GM23338 (cell line): Measurements from ENCODE around the gene RBM38. TPM values are rescaled to one million over a fixed set of nuclear protein-coding genes. Genes with fewer than 3 reads are reported as not detected.
"Not testable (repeated sequence)": the region's sequence is repeated elsewhere in the genome, so short reads cannot be mapped to it uniquely, and the experiment has no call there.

Experiments
- ATAC-seq: fragments of 200-7000 bp; cut with Tn5 transposase; 3 replicates; pipeline ENCODE4 v1.9.1; 2020
- DNase-seq: peaks from one replicate; pipeline ENCODE4 v3.0.0-alpha.2; 2015; ENCODE audit warnings: low spot score
- H2AFZ ChIP-seq: fragments of 200-600 bp; sonication (generic); 2 replicates; pipeline ENCODE4 v1.8.0; 2016; ENCODE audit warnings: antibody characterized with exemption, mild to moderate bottlenecking, moderate library complexity
- H3F3A ChIP-seq: fragments of 200-600 bp; sonication (generic); replicated peaks from 2 replicates; pipeline ENCODE4 v1.8.0; 2017; ENCODE audit warnings: antibody characterized with exemption, mixed run types, low read depth
- H3K27ac ChIP-seq: fragments of 200-600 bp; sonication (generic); 2 replicates; pipeline ENCODE4 v1.6.1; 2016; ENCODE audit warnings: low read depth
- H3K27me3 ChIP-seq: fragments of 200-600 bp; sonication (generic); 2 replicates; pipeline ENCODE4 v1.8.0; 2016; ENCODE audit warnings: mild to moderate bottlenecking, mixed run types, moderate library complexity; ENCODE audit not compliant: insufficient read depth
- H3K36me3 ChIP-seq: fragments of 200-600 bp; sonication (generic); 2 replicates; pipeline ENCODE4 v1.8.0; 2016; ENCODE audit warnings: mild to moderate bottlenecking; ENCODE audit not compliant: insufficient read depth
- H3K4me1 ChIP-seq: fragments of 200-600 bp; sonication (generic); 2 replicates; pipeline ENCODE4 v1.8.0; 2016; ENCODE audit warnings: mild to moderate bottlenecking, moderate library complexity; ENCODE audit not compliant: insufficient read depth
- H3K4me2 ChIP-seq: fragments of 200-600 bp; sonication (generic); 2 replicates; pipeline ENCODE4 v1.7.1; 2017; ENCODE audit warnings: mixed run types
- H3K4me3 ChIP-seq: fragments of 200-600 bp; sonication (generic); 2 replicates; pipeline ENCODE4 v1.6.1; 2016; ENCODE audit warnings: mixed run types
- H3K79me2 ChIP-seq: fragments of 200-600 bp; sonication (generic); replicated peaks from 2 replicates; pipeline ENCODE4 v1.8.0; 2017; ENCODE audit warnings: mild to moderate bottlenecking; ENCODE audit not compliant: insufficient read depth
- H3K9me2 ChIP-seq: fragments of 200-600 bp; sonication (generic); 2 replicates; pipeline ENCODE4 v1.8.0; 2017; ENCODE audit not compliant: insufficient read depth
- H4K20me1 ChIP-seq: fragments of 200-600 bp; sonication (generic); replicated peaks from 2 replicates; pipeline ENCODE4 v1.8.0; 2017; ENCODE audit warnings: mild to moderate bottlenecking; ENCODE audit not compliant: insufficient read depth
- H3K27ac Mint-ChIP-seq: 2 replicates; pipeline ENCODE4 v1.8.0; 2020; ENCODE audit warnings: inconsistent platforms, mild to moderate bottlenecking, moderate library complexity, mixed read lengths
- H3K27me3 Mint-ChIP-seq: 3 replicates; pipeline ENCODE4 v1.8.0; 2022; ENCODE audit warnings: low read depth, mild to moderate bottlenecking, moderate library complexity, mixed read lengths, inconsistent platforms; ENCODE audit not compliant: insufficient read depth, poor library complexity
- H3K36me3 Mint-ChIP-seq: 3 replicates; pipeline ENCODE4 v1.8.0; 2021; ENCODE audit warnings: low read depth, mild to moderate bottlenecking, inconsistent platforms, moderate library complexity, mixed read lengths
- H3K4me1 Mint-ChIP-seq: 3 replicates; pipeline ENCODE4 v1.8.0; 2020; ENCODE audit warnings: mild to moderate bottlenecking, inconsistent platforms, mixed read lengths
- H3K4me3 Mint-ChIP-seq: 3 replicates; pipeline ENCODE4 v1.8.0; 2021; ENCODE audit warnings: moderate library complexity, mild to moderate bottlenecking, inconsistent platforms, mixed read lengths
- H3K9me3 Mint-ChIP-seq: 3 replicates; pipeline ENCODE4 v1.8.0; 2020; ENCODE audit warnings: moderate library complexity, mild to moderate bottlenecking, inconsistent platforms, mixed read lengths
- CREB1 ChIP-seq: fragments of 250-450 bp; sonication (Bioruptor Pico); IDR thresholded peaks from 2 replicates; pipeline ENCODE4 v1.5.0; 2020; ENCODE audit warnings: low read depth, mild to moderate bottlenecking, moderate library complexity
- CTCF ChIP-seq, 2 experiments: fragments of 200-600 bp in 1 of 2; sonication (generic) in 1 of 2; conservative IDR thresholded peaks; 2 replicates each; pipeline versions ENCODE4 v1.5.1 to v1.6.1; 2016 to 2017; ENCODE audit warnings: antibody characterized with exemption in 2 of 2, low read depth in 2 of 2, mild to moderate bottlenecking in 2 of 2, moderate library complexity in 1 of 2
- NANOG ChIP-seq: IDR thresholded peaks from 2 replicates; pipeline ENCODE4 v1.6.1; 2016; ENCODE audit warnings: antibody characterized with exemption, borderline replicate concordance
- ZNF114 ChIP-seq: fragments of 250-450 bp; sonication (Bioruptor Pico); IDR thresholded peaks from 2 replicates; pipeline ENCODE4 v1.5.0; 2020; ENCODE audit warnings: mild to moderate bottlenecking, moderate library complexity
- ZNF331 ChIP-seq: fragments of 250-450 bp; sonication (Bioruptor Pico); IDR thresholded peaks from 2 replicates; pipeline ENCODE4 v1.5.0; 2020; ENCODE audit warnings: low read depth, mild to moderate bottlenecking, moderate library complexity
- ZNF462 ChIP-seq: fragments of 250-450 bp; sonication (Bioruptor Pico); IDR thresholded peaks from 2 replicates; pipeline ENCODE4 v1.5.0; 2020; ENCODE audit warnings: mild to moderate bottlenecking, moderate library complexity
- polyA plus RNA-seq: library from polyadenylated mRNA; unstranded; fragments of >200 nt; fragmentation: Nextera tagmentation; extraction: Ambion mirVana; gene quantifications from 2 replicates; pipeline ENCODE4 v1.2.1, GENCODE V29; 2016
- total RNA-seq: library from RNA; depleted of rRNA; stranded (reverse); fragments of >200 nt; shearing (Covaris generic); gene quantifications from 2 replicates; pipeline ENCODE4 v1.2.3, GENCODE V29; 2014
- TF ChIP-seq, protein P1 (sequence below): IDR thresholded peaks from one replicate; pipeline ENCODE4 v1.6.1; 2018; ENCODE audit warnings: antibody characterized with exemption; ENCODE audit not compliant: unreplicated experiment

RBM38 gene
- total and polyA plus RNA-seq, 2 experiments from 2014 or later = 22.9 to 80.5 TPM

- H3K79me2 ChIP-seq, H3K4me3 Mint-ChIP-seq, DNase-seq, H3K4me2 ChIP-seq, H2AFZ ChIP-seq, H3K27ac Mint-ChIP-seq, H3K4me3 ChIP-seq, H3K36me3 ChIP-seq, H3K27me3 ChIP-seq, H3K27ac ChIP-seq, H3K4me1 ChIP-seq, ATAC-seq, H3K9me2 ChIP-seq, H3K36me3 Mint-ChIP-seq, H3K9me3 Mint-ChIP-seq, H3K27me3 Mint-ChIP-seq, H4K20me1 ChIP-seq, H3F3A ChIP-seq: not testable (repeated sequence)
- H3K4me1 Mint-ChIP-seq = peaks cover 15% of the 10 kb centered on the region
These were observed 39.0 kb downstream of the RBM38 start for GRCh38 chr20:57430201-57430596.

GRCh38 chr20:57431539-57431835 is 40.3 kb downstream of the RBM38 start:
- H3K36me3 Mint-ChIP-seq = no peaks in the 10 kb centered on the region
- Histone ChIP-seq H4K20me1 (no peaks in the 10 kb centered on the region), H2AFZ (no peak overlapping the region), H3K27me3 (no peaks in the 10 kb centered on the region), H3K27ac (no peak overlapping the region), H3K4me2 (no peak overlapping the region), H3K79me2 (no peaks in the 10 kb centered on the region), H3K9me2 (no peaks in the 10 kb centered on the region), H3F3A (no peaks in the 10 kb centered on the region), H3K36me3 (no peaks in the 10 kb centered on the region), H3K4me1 (no peaks in the 10 kb centered on the region), H3K4me3 (no peak overlapping the region)
- peaks cover 6% of the 10 kb centered on the region for H3K27me3 Mint-ChIP-seq
- no peaks in the 10 kb centered on the region for H3K9me3 Mint-ChIP-seq
- no peak for DNase-seq
- H3K4me1 Mint-ChIP-seq = peaks cover 17% of the 10 kb centered on the region
- no peak for TF ChIP-seq CREB1 (CRISPR knock-in tag)
- no peak for TF ChIP-seq NANOG
- no peak for TF ChIP-seq ZNF462 (CRISPR knock-in tag)
- no peak for TF ChIP-seq CTCF (conservative IDR thresholded peaks at IDR 0.05; ENCODE audit: low read depth in 2 of 2)
- TF ChIP-seq ZNF114 (CRISPR knock-in tag) = no peak
- TF ChIP-seq ZNF331 (CRISPR knock-in tag) = no peak
- TF ChIP-seq, protein P1, sequence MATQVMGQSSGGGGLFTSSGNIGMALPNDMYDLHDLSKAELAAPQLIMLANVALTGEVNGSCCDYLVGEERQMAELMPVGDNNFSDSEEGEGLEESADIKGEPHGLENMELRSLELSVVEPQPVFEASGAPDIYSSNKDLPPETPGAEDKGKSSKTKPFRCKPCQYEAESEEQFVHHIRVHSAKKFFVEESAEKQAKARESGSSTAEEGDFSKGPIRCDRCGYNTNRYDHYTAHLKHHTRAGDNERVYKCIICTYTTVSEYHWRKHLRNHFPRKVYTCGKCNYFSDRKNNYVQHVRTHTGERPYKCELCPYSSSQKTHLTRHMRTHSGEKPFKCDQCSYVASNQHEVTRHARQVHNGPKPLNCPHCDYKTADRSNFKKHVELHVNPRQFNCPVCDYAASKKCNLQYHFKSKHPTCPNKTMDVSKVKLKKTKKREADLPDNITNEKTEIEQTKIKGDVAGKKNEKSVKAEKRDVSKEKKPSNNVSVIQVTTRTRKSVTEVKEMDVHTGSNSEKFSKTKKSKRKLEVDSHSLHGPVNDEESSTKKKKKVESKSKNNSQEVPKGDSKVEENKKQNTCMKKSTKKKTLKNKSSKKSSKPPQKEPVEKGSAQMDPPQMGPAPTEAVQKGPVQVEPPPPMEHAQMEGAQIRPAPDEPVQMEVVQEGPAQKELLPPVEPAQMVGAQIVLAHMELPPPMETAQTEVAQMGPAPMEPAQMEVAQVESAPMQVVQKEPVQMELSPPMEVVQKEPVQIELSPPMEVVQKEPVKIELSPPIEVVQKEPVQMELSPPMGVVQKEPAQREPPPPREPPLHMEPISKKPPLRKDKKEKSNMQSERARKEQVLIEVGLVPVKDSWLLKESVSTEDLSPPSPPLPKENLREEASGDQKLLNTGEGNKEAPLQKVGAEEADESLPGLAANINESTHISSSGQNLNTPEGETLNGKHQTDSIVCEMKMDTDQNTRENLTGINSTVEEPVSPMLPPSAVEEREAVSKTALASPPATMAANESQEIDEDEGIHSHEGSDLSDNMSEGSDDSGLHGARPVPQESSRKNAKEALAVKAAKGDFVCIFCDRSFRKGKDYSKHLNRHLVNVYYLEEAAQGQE = no peak
- no peak for ATAC-seq
- H3K4me3 Mint-ChIP-seq = no peak overlapping the region
- H3K27ac Mint-ChIP-seq = no peak overlapping the region
